Activated naive CD4-positive, alpha-beta T cell treated with anti-CD3 and anti-CD28 coated beads, Interleukin-2, amount 10 ng/mL, durations not matched to agents 7 days and 5 days (primary cell): ENCODE data around the gene DEAF1.

Source experiments
- CTCF ChIA-PET: fragments of 350-600 bp; sonication (Branson Sonifier 250); formaldehyde crosslinking; loops from one replicate; lab custom pipeline; 2021; ENCODE audit warnings: antibody characterized with exemption; lab: Charles Lee
- DNase-seq: peaks from one replicate; pipeline ENCODE4 v3.0.0-alpha.2; 2020
- H3K27ac Mint-ChIP-seq: one replicate; pipeline ENCODE4 v1.8.0; 2021; ENCODE audit warnings: mild to moderate bottlenecking, moderate library complexity, mixed read lengths
- H3K27me3 Mint-ChIP-seq: one replicate; pipeline ENCODE4 v1.8.0; 2021; ENCODE audit warnings: mild to moderate bottlenecking, mixed read lengths
- H3K36me3 Mint-ChIP-seq: one replicate; pipeline ENCODE4 v1.8.0; 2021; ENCODE audit warnings: mixed read lengths
- H3K4me1 Mint-ChIP-seq: one replicate; pipeline ENCODE4 v1.8.0; 2021; ENCODE audit warnings: mixed read lengths
- H3K4me3 Mint-ChIP-seq: one replicate; pipeline ENCODE4 v1.8.0; 2021; ENCODE audit warnings: mild to moderate bottlenecking, moderate library complexity, mixed read lengths
- H3K9me3 Mint-ChIP-seq: one replicate; pipeline ENCODE4 v1.8.0; 2021; ENCODE audit warnings: mixed read lengths

Gene DEAF1

DNA sequence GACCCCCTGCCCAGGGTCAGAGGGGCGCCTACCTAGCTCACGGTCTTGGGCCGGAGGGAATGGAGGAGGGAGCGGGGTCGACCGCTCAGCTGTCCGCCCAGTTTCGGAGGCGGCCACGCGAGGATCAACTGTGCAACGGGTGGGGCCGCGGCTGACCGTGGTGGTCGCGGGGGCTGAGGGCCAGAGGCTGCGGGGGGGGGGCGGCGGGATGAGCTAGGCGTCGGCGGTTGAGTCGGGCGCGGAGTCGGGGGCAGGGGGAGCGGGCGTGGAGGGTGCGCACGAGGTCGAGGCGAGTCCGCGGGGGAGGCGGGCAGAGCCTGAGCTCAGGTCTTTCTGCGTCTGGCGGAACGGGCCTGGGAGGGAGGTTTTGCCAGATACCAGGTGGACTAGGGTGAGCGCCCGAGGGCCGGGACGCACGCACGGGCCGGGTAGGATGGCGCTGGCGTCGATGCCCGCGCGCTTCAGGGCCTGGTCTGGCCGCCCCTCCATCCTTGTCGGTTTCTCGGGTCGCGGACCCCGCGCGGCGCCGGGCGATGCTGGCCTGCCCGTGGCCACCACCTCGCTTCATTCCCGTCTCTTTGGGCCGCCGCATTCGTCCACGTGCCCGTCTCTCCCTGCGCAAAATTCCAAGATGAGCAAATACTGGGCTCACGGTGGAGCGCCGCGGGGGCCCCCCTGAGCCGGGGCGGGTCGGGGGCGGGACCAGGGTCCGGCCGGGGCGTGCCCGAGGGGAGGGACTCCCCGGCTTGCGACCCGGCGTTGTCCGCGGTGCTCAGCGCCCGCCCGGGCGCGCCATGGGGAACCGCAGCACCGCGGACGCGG is 58.3 kb downstream of the DEAF1 start, which contains the start of gene DRD4:
TSS of gene DRD4 (plus strand) at position 759 of the 822 bp plus-strand sequence. CDS start at position 795, 36 bp downstream.
- Mint-ChIP-seq H3K27me3 (peaks cover 69% of the 10 kb centered on the region), H3K9me3 (no peaks in the 10 kb centered on the region), H3K4me3 (no peak within 1 kb of the TSS), H3K27ac (peak within 1 kb of the TSS; percentile 50), H3K4me1 (peaks cover 14% of the 10 kb centered on the region), H3K36me3 (peaks cover 6% of the 10 kb centered on the region)
- CTCF ChIA-PET: no interaction called here
- no peak for DNase-seq

- H3K36me3 Mint-ChIP-seq: peaks cover 6% of the 10 kb centered on the region
- no peak for DNase-seq
- no peaks in the 10 kb centered on the region for H3K9me3 Mint-ChIP-seq
- peaks cover 14% of the 10 kb centered on the region for H3K4me1 Mint-ChIP-seq
- CTCF ChIA-PET: no interaction called here
- no peak overlapping the region for H3K4me3 Mint-ChIP-seq
- H3K27ac Mint-ChIP-seq: no peak overlapping the region
- peaks cover 62% of the 10 kb centered on the region for H3K27me3 Mint-ChIP-seq
These were observed 59.0 kb downstream of the DEAF1 start for GRCh38 chr11:635945-636510.

DNA sequence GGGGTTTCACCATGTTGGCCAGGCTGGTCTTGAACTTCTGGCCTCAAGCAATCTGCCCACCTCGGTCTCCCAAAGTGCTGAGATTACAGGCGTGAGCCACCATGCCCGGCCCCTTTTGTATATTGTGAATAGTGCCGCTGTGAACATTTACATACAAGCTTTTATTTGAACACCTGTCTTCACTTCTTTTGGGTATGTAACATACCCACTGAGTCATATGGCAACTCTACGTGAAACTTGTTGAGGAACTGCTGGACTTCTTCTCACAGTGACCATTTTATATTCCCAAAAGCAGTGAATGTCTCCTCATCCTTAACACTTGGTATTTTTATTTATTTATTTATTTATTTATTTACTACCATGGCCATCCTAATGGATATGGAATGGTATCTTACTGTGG is 64.2 kb downstream of the DEAF1 start:
- H3K4me3 Mint-ChIP-seq: no peak overlapping the region
- H3K36me3 Mint-ChIP-seq: peaks cover 4% of the 10 kb centered on the region
- no peaks in the 10 kb centered on the region for H3K9me3 Mint-ChIP-seq
- peaks cover 41% of the 10 kb centered on the region for H3K27me3 Mint-ChIP-seq
- peaks cover 20% of the 10 kb centered on the region for H3K4me1 Mint-ChIP-seq
- H3K27ac Mint-ChIP-seq: no peak overlapping the region
- CTCF ChIA-PET: no interaction called here
- DNase-seq: no peak

DNA sequence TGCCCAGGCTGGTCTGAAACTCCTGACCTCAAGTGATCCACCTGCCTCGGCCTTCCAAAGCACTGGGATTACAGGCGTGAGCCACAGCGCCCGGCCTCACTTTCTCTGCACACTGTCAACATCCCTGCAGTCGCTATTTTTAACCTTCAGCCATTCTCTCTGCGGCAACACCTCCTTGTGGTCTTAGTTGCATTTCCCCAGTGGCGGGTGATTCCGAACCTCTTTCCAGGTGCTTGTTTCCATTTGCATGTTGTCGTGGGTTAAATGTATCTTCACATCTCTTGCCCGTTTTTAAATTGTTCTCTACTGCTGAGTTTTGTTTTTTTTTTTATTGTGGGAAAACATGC is 65.8 kb downstream of the DEAF1 start:
- CTCF ChIA-PET: no interaction called here
- H3K27ac Mint-ChIP-seq: peak overlapping the region; percentile 19
- DNase-seq: no peak
- H3K27me3 Mint-ChIP-seq: peaks cover 45% of the 10 kb centered on the region
- H3K9me3 Mint-ChIP-seq: no peaks in the 10 kb centered on the region
- H3K4me3 Mint-ChIP-seq: peak overlapping the region; percentile 22
- peaks cover 4% of the 10 kb centered on the region for H3K36me3 Mint-ChIP-seq
- H3K4me1 Mint-ChIP-seq: peaks cover 20% of the 10 kb centered on the region

GRCh38 chr11:628056-628455 is 67.0 kb downstream of the DEAF1 start:
- Mint-ChIP-seq H3K4me3 (no peak overlapping the region), H3K9me3 (no peaks in the 10 kb centered on the region), H3K36me3 (peaks cover 4% of the 10 kb centered on the region), H3K27ac (no peak overlapping the region), H3K4me1 (peaks cover 20% of the 10 kb centered on the region), H3K27me3 (peaks cover 50% of the 10 kb centered on the region)
- no peak for DNase-seq
- CTCF ChIA-PET: no interaction called here

DNA sequence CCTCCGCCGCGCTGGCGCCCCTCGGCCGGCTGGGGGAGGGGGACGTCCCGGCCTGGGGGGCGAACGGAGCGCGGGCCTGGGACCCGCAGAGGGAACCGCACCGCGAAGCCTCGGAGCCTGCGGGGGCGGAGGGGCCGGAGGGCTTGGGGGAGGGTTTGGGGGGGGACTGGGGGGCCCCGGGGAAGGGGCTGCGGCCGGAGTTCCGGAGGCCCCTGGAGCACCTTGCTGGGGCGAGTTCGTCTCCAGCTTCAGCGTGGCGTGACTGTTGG is 67.8 kb downstream of the DEAF1 start:
- H3K27me3 Mint-ChIP-seq: peaks cover 50% of the 10 kb centered on the region
- H3K36me3 Mint-ChIP-seq: peaks cover 4% of the 10 kb centered on the region
- no peak overlapping the region for H3K4me3 Mint-ChIP-seq
- CTCF ChIA-PET: no interaction called here
- H3K9me3 Mint-ChIP-seq: no peaks in the 10 kb centered on the region
- H3K4me1 Mint-ChIP-seq: peaks cover 20% of the 10 kb centered on the region
- no peak for DNase-seq
- H3K27ac Mint-ChIP-seq: no peak overlapping the region

DNA sequence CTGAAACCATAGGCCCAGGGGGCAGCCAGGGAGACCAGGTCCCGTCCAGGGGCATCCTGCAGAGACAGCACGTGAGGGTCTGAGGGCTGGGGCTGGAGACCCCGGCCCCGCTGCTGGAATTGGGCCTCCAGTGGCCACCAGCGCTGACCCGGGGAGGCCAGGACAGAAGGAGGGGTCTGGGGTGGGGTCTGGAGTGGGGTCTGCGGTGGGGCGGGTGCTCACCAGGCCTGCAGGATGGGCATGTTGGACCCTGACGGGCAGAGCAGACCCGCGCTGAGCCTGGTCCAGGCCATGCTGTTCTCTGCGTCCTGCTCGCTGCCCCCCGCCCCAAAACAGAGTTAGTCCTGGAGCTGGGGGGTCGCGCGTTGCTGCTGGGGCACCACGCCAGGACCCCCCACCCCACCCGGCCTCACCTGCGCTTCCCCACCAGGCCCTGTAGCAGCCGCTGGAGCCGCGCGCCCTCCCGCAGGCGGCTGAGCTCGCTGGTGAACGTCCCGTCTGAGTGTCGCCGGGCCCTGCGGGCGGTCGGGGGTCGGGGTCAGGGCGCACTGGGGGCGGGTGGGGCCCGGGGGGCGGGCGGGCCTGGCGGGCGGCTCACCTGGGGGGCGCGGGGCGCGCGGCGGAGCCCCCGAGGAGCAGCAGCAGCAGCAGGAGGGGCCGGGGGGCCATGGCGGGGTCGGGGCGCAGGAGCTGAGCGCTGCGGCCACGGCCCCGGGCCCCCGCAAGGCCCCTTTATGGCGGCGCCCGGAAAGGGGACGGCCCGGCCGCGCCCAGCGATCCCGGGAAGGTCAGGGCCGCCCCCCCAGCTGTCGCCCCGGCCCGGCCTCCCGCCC is 68.3 kb downstream of the DEAF1 start, which contains the start of gene SCT:
TSS of gene SCT (minus strand) at position 707 of the 833 bp plus-strand sequence. CDS start at position 669, 38 bp downstream.
- Mint-ChIP-seq H3K27me3 (peaks cover 50% of the 10 kb centered on the region), H3K4me3 (no peak within 1 kb of the TSS), H3K9me3 (no peaks in the 10 kb centered on the region), H3K4me1 (peaks cover 20% of the 10 kb centered on the region), H3K36me3 (peaks cover 4% of the 10 kb centered on the region), H3K27ac (no peak within 1 kb of the TSS)
- no peak for DNase-seq
- CTCF ChIA-PET: no interaction called here

GRCh38 chr11:625636-626268 is 69.3 kb downstream of the DEAF1 start:
- Mint-ChIP-seq H3K36me3 (peaks cover 4% of the 10 kb centered on the region), H3K4me1 (peaks cover 20% of the 10 kb centered on the region), H3K27me3 (peaks cover 50% of the 10 kb centered on the region), H3K4me3 (no peak overlapping the region), H3K27ac (no peak overlapping the region), H3K9me3 (no peaks in the 10 kb centered on the region)
- DNase-seq: no peak
- CTCF ChIA-PET: no interaction called here

DNA sequence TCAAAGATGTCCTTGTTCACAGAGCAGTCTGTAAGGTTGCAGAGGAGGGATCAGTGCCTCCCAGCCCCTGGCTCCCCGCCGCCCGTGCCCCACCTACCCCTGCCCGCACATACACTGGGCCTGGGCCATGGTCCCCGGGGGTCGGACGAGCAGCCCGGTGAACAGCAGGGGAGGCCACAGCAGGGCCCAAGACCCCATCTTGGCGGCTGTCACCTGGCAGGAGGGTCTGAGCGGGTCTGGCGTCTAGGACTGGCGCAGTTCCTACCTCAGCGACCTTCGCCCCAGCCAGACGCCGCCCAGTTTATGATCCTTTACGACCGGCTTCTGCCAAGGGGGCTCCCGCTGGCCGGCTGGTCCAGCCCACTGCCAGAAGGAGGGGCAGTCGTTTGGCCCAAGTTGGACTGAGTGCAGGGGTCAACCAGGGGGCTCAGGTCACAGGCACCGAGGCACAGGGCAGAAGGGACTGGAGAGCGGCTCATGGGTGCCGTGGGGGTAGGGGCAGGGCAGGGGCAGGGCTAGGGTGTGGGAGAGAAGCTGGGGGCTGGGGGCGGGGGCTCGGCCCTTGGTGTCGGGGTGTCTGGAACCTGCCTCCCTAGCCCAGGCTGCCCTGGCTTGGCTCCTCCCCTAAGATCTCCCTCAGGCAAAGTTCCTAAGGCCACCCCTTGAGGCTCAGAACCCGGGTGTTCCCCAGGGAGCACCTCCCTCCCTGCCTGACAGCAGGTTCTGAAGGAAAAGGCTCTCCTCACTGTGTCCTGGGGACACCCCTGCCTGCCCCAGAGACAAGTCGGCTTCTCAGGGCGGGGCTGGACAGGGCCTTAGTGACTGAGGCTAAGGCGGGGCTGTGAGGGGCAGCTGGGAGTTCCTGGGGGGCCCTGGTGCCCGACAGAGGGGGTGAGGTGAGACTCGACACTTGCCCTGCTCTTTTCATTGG is 70.1 kb downstream of the DEAF1 start, which contains the start of gene CDHR5:
TSS of gene CDHR5 (minus strand) at position 251 of the 931 bp plus-strand sequence. CDS start at position 198, 53 bp downstream.
- Mint-ChIP-seq H3K9me3 (no peaks in the 10 kb centered on the region), H3K4me1 (peaks cover 20% of the 10 kb centered on the region), H3K27ac (peak within 1 kb of the TSS; percentile 14), H3K27me3 (peaks cover 50% of the 10 kb centered on the region), H3K4me3 (no peak within 1 kb of the TSS), H3K36me3 (peaks cover 4% of the 10 kb centered on the region)
- no peak for DNase-seq
- CTCF ChIA-PET: no interaction called here

GRCh38 chr11:623999-624704 is 70.9 kb downstream of the DEAF1 start:
- Mint-ChIP-seq H3K9me3 (no peaks in the 10 kb centered on the region), H3K27me3 (peaks cover 49% of the 10 kb centered on the region), H3K4me3 (no peak overlapping the region), H3K27ac (peak overlapping the region; percentile 14), H3K36me3 (peaks cover 4% of the 10 kb centered on the region), H3K4me1 (peaks cover 14% of the 10 kb centered on the region)
- CTCF ChIA-PET: no interaction called here
- no peak for DNase-seq

GRCh38 chr11:623349-623869 is 71.6 kb downstream of the DEAF1 start:
- Mint-ChIP-seq H3K27ac (peak overlapping the region; percentile 78), H3K27me3 (peaks cover 41% of the 10 kb centered on the region), H3K36me3 (peaks cover 2% of the 10 kb centered on the region), H3K4me3 (no peak overlapping the region), H3K9me3 (no peaks in the 10 kb centered on the region), H3K4me1 (peaks cover 7% of the 10 kb centered on the region)
- CTCF ChIA-PET: no interaction called here
- DNase-seq: no peak

- no peaks in the 10 kb centered on the region for H3K9me3 Mint-ChIP-seq
- H3K36me3 Mint-ChIP-seq: no peaks in the 10 kb centered on the region
- H3K4me3 Mint-ChIP-seq: no peak overlapping the region
- DNase-seq: no peak
- H3K27me3 Mint-ChIP-seq: peaks cover 30% of the 10 kb centered on the region
- CTCF ChIA-PET: no interaction called here
- H3K4me1 Mint-ChIP-seq: no peaks in the 10 kb centered on the region
- H3K27ac Mint-ChIP-seq: no peak overlapping the region
These were observed 73.2 kb downstream of the DEAF1 start for GRCh38 chr11:621838-622237.
